ENCODE data around the gene TMEM87A. TPM values are rescaled to one million over a fixed set of nuclear protein-coding genes. Genes with fewer than 3 reads are reported as not detected.

TMEM87A gene
- total RNA-seq, 1 donor from 2014 or later, result 49.5 TPM

GRCh38 chr15:42285034-42285433 is 11.8 kb upstream of the TMEM87A start:
- Mint-ChIP-seq H3K27ac (ENCODE audit: unreplicated experiment) (no peak overlapping the region), H3K4me1 (ENCODE audit: low read depth) (no peaks in the 10 kb centered on the region), H3K36me3 (ENCODE audit: low read depth) (peaks cover 11% of the 10 kb centered on the region), H3K9me3 (ENCODE audit: low read depth) (no peaks in the 10 kb centered on the region), H3K4me3 (ENCODE audit: unreplicated experiment) (no peak overlapping the region), H3K27me3 (ENCODE audit: low read depth) (no peaks in the 10 kb centered on the region)
- TF ChIP-seq, protein P1, sequence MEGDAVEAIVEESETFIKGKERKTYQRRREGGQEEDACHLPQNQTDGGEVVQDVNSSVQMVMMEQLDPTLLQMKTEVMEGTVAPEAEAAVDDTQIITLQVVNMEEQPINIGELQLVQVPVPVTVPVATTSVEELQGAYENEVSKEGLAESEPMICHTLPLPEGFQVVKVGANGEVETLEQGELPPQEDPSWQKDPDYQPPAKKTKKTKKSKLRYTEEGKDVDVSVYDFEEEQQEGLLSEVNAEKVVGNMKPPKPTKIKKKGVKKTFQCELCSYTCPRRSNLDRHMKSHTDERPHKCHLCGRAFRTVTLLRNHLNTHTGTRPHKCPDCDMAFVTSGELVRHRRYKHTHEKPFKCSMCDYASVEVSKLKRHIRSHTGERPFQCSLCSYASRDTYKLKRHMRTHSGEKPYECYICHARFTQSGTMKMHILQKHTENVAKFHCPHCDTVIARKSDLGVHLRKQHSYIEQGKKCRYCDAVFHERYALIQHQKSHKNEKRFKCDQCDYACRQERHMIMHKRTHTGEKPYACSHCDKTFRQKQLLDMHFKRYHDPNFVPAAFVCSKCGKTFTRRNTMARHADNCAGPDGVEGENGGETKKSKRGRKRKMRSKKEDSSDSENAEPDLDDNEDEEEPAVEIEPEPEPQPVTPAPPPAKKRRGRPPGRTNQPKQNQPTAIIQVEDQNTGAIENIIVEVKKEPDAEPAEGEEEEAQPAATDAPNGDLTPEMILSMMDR (IDR thresholded peaks at IDR 0.05), result no peak
- DNase-seq (ENCODE audit: low spot score), result no peak

DNA sequence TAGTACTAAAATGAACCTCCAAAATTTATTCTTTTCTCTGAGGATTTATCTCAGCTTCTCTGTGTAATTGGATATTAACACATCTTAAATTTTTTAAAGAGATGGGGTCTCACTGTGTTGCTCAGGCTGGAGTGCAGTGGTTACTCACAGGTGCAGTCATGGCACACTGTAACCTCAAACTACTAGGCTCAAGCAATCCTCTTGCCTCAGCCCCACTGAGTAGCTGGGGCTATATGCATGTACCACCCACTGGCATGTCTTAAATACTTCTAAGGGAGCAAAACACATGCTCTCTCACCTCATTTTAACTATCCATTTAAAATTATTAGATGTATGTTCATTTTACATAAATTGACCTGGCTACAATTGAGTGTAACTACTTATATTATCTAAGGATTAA is 11.3 kb upstream of the TMEM87A start:
- DNase-seq (ENCODE audit: low spot score), result no peak
- no peak overlapping the region for H3K27ac Mint-ChIP-seq (ENCODE audit: unreplicated experiment)
- no peak overlapping the region for H3K4me3 Mint-ChIP-seq (ENCODE audit: unreplicated experiment)
- TF ChIP-seq, protein P1 (IDR thresholded peaks at IDR 0.05), result no peak
- no peaks in the 10 kb centered on the region for H3K4me1 Mint-ChIP-seq (ENCODE audit: low read depth)
- H3K27me3 Mint-ChIP-seq (ENCODE audit: low read depth), result no peaks in the 10 kb centered on the region
- H3K9me3 Mint-ChIP-seq (ENCODE audit: low read depth), result no peaks in the 10 kb centered on the region
- H3K36me3 Mint-ChIP-seq (ENCODE audit: low read depth), result peaks cover 11% of the 10 kb centered on the region

DNA sequence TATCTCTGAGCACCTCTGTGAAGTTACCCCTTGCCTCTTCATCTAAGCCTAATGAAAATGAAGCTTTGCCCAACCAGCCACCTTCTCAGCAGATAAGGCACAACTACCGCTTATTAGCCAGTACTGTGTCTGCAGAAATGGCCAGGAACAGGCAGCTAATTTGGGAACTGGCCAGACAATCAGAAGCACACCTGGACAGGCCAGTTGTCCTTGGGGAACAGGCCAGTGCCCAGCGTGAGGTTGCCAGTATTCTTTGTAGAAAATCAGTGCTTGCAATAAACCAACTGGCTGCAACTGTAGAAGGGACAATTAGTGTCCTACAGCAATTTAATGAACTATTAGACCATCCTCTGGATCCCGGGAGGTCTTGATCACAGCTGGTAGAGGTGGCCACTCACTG is 10.4 kb upstream of the TMEM87A start:
- no peak overlapping the region for H3K4me3 Mint-ChIP-seq (ENCODE audit: unreplicated experiment)
- no peaks in the 10 kb centered on the region for H3K4me1 Mint-ChIP-seq (ENCODE audit: low read depth)
- H3K27me3 Mint-ChIP-seq (ENCODE audit: low read depth), result no peaks in the 10 kb centered on the region
- H3K9me3 Mint-ChIP-seq (ENCODE audit: low read depth), result no peaks in the 10 kb centered on the region
- no peak for DNase-seq (ENCODE audit: low spot score)
- TF ChIP-seq, protein P1 (IDR thresholded peaks at IDR 0.05), result no peak
- H3K36me3 Mint-ChIP-seq (ENCODE audit: low read depth), result peaks cover 10% of the 10 kb centered on the region
- no peak overlapping the region for H3K27ac Mint-ChIP-seq (ENCODE audit: unreplicated experiment)

DNA sequence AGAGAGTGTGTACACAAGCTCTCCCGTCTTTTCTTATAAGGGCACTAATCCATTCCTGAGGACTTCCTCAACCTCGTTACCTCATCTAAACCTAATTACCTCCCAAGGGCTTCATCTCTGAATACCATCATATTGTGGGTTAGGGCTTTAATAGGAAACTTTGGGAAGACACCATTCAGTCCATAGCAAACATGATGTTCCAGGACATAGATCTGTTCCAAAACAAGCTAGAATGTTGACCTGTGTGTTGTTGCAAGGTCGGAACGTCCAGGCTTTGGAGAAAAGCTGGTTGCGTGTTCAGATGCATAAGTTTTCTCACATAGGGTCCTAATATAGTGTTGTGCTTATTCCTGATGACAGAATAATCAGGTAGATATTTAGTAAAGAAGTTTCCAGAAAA is 9.7 kb upstream of the TMEM87A start:
- H3K4me3 Mint-ChIP-seq (ENCODE audit: unreplicated experiment), result no peak overlapping the region
- no peaks in the 10 kb centered on the region for H3K27me3 Mint-ChIP-seq (ENCODE audit: low read depth)
- DNase-seq (ENCODE audit: low spot score), result no peak
- H3K9me3 Mint-ChIP-seq (ENCODE audit: low read depth), result no peaks in the 10 kb centered on the region
- peaks cover 9% of the 10 kb centered on the region for H3K36me3 Mint-ChIP-seq (ENCODE audit: low read depth)
- no peaks in the 10 kb centered on the region for H3K4me1 Mint-ChIP-seq (ENCODE audit: low read depth)
- no peak overlapping the region for H3K27ac Mint-ChIP-seq (ENCODE audit: unreplicated experiment)
- TF ChIP-seq, protein P1 (IDR thresholded peaks at IDR 0.05), result no peak

- H3K9me3 Mint-ChIP-seq (ENCODE audit: low read depth), result no peaks in the 10 kb centered on the region
- H3K36me3 Mint-ChIP-seq (ENCODE audit: low read depth), result peaks cover 9% of the 10 kb centered on the region
- no peaks in the 10 kb centered on the region for H3K27me3 Mint-ChIP-seq (ENCODE audit: low read depth)
- H3K4me1 Mint-ChIP-seq (ENCODE audit: low read depth), result no peaks in the 10 kb centered on the region
- no peak for DNase-seq (ENCODE audit: low spot score)
- no peak overlapping the region for H3K27ac Mint-ChIP-seq (ENCODE audit: unreplicated experiment)
- TF ChIP-seq, protein P1 (IDR thresholded peaks at IDR 0.05), result no peak
- no peak overlapping the region for H3K4me3 Mint-ChIP-seq (ENCODE audit: unreplicated experiment)
These were observed 9.1 kb upstream of the TMEM87A start for GRCh38 chr15:42282344-42282743.
